Iris pigment epithelial cell (primary cell): ENCODE results near the gene ZNF384.

Experiments used
- DNase-seq: peaks from one replicate; pipeline ENCODE4 v3.0.0-alpha.2; 2011; ENCODE audit warnings: low read depth

ZNF384 gene

GRCh38 chr12:6620137-6620884 is 68.9 kb downstream of the ZNF384 start:
- DNase-seq, result peak; percentile 56

GRCh38 chr12:6618483-6619225 is 70.5 kb downstream of the ZNF384 start:
- DNase-seq, result no peak
